ENCODE results near the gene JADE1.
A peak's percentile ranks its signal among the peaks of the same experiment; 100 is the strongest.

JADE1 gene

GRCh38 chr4:128811571-128812441 lies 2.3 kb downstream of the JADE1 start:
- DNase-seq, result peak; percentile 97
- Histone ChIP-seq H3K4me3 (ENCODE audit: low read length) (peak overlapping the region; percentile 68), H3K4ac (ENCODE audit: low read depth, low read length) (peak overlapping the region; percentile 94), H2AK5ac (ENCODE audit: low read length) (no peak overlapping the region), H3K4me2 (ENCODE audit: low read length) (peak overlapping the region; percentile 65), H4K8ac (ENCODE audit: low read depth, low read length) (peak overlapping the region; percentile 42), H3K9ac (ENCODE audit: low read length) (peak overlapping the region; percentile 84), H3K27ac (ENCODE audit: low read depth, low read length) (peak overlapping the region; percentile 100), H3K27me3 (ENCODE audit: insufficient read depth, low read length, poor library complexity) (no peaks in the 10 kb centered on the region), H3K56ac (ENCODE audit: low read length) (peak overlapping the region; percentile 90), H2BK5ac (ENCODE audit: low read length) (peak overlapping the region; percentile 71), H4K5ac (ENCODE audit: low read length) (no peak overlapping the region), H3K4me1 (ENCODE audit: control insufficient read depth, low read depth, low read length) (no peaks in the 10 kb centered on the region), H3K36me3 (ENCODE audit: control insufficient read depth, insufficient read depth, low read length) (no peaks in the 10 kb centered on the region), H3K79me1 (ENCODE audit: low read length) (no peaks in the 10 kb centered on the region), H2BK120ac (ENCODE audit: low read depth, low read length) (peak overlapping the region; percentile 76), H3K79me2 (ENCODE audit: control insufficient read depth, insufficient read depth, low read length) (peaks cover 30% of the 10 kb centered on the region), H3K23ac (ENCODE audit: low read length) (no peak overlapping the region), H2BK15ac (replicated peaks; ENCODE audit: low read depth) (peak overlapping the region; percentile 10), H3K18ac (ENCODE audit: low read length) (peak overlapping the region; percentile 97)
- WGBS (ENCODE audit: extremely low coverage, insufficient coverage, low lambda C conversion rate), result no CpG with 5 or more reads among the region's 123 CpGs

- no peak overlapping the region for H4K8ac ChIP-seq (ENCODE audit: low read depth, low read length)
- no peaks in the 10 kb centered on the region for H3K27me3 ChIP-seq (ENCODE audit: insufficient read depth, low read length, poor library complexity)
- H3K36me3 ChIP-seq (ENCODE audit: control insufficient read depth, insufficient read depth, low read length), result no peaks in the 10 kb centered on the region
- H3K27ac ChIP-seq (ENCODE audit: low read depth, low read length), result peak overlapping the region; percentile 100
- no peaks in the 10 kb centered on the region for H3K4me1 ChIP-seq (ENCODE audit: control insufficient read depth, low read depth, low read length)
- H3K9ac ChIP-seq (ENCODE audit: low read length), result peak overlapping the region; percentile 84
- no peak overlapping the region for H2BK15ac ChIP-seq (replicated peaks; ENCODE audit: low read depth)
- H3K23ac ChIP-seq (ENCODE audit: low read length), result no peak overlapping the region
- peaks cover 39% of the 10 kb centered on the region for H3K79me2 ChIP-seq (ENCODE audit: control insufficient read depth, insufficient read depth, low read length)
- H3K4me3 ChIP-seq (ENCODE audit: low read length), result peak overlapping the region; percentile 68
- H3K79me1 ChIP-seq (ENCODE audit: low read length), result no peaks in the 10 kb centered on the region
- peak overlapping the region; percentile 65 for H3K4me2 ChIP-seq (ENCODE audit: low read length)
- peak; percentile 95 for DNase-seq
- WGBS (ENCODE audit: extremely low coverage, insufficient coverage, low lambda C conversion rate), result no CpG with 5 or more reads among the region's 33 CpGs
- H3K4ac ChIP-seq (ENCODE audit: low read depth, low read length), result peak overlapping the region; percentile 83
- no peak overlapping the region for H2AK5ac ChIP-seq (ENCODE audit: low read length)
- peak overlapping the region; percentile 90 for H3K56ac ChIP-seq (ENCODE audit: low read length)
- no peak overlapping the region for H4K5ac ChIP-seq (ENCODE audit: low read length)
- H2BK120ac ChIP-seq (ENCODE audit: low read depth, low read length), result peak overlapping the region; percentile 76
- H3K18ac ChIP-seq (ENCODE audit: low read length), result peak overlapping the region; percentile 97
- H2BK5ac ChIP-seq (ENCODE audit: low read length), result peak overlapping the region; percentile 71
Observed at GRCh38 chr4:128812442-128813235, 3.1 kb downstream of the JADE1 start.

- H2BK120ac ChIP-seq (ENCODE audit: low read depth, low read length), result no peak overlapping the region
- H3K4me1 ChIP-seq (ENCODE audit: control insufficient read depth, low read depth, low read length), result no peaks in the 10 kb centered on the region
- no peaks in the 10 kb centered on the region for H3K79me1 ChIP-seq (ENCODE audit: low read length)
- peak overlapping the region; percentile 7 for H4K8ac ChIP-seq (ENCODE audit: low read depth, low read length)
- H3K79me2 ChIP-seq (ENCODE audit: control insufficient read depth, insufficient read depth, low read length), result peaks cover 52% of the 10 kb centered on the region
- no peak overlapping the region for H3K4me3 ChIP-seq (ENCODE audit: low read length)
- no peak overlapping the region for H4K5ac ChIP-seq (ENCODE audit: low read length)
- no peak overlapping the region for H2BK15ac ChIP-seq (replicated peaks; ENCODE audit: low read depth)
- H2AK5ac ChIP-seq (ENCODE audit: low read length), result no peak overlapping the region
- no CpG with 5 or more reads among the region's 5 CpGs for WGBS (ENCODE audit: extremely low coverage, insufficient coverage, low lambda C conversion rate)
- H3K36me3 ChIP-seq (ENCODE audit: control insufficient read depth, insufficient read depth, low read length), result no peaks in the 10 kb centered on the region
- no peak overlapping the region for H3K4me2 ChIP-seq (ENCODE audit: low read length)
- H3K56ac ChIP-seq (ENCODE audit: low read length), result no peak overlapping the region
- H3K4ac ChIP-seq (ENCODE audit: low read depth, low read length), result no peak overlapping the region
- no peak for DNase-seq
- no peak overlapping the region for H3K23ac ChIP-seq (ENCODE audit: low read length)
- H2BK5ac ChIP-seq (ENCODE audit: low read length), result no peak overlapping the region
- H3K27ac ChIP-seq (ENCODE audit: low read depth, low read length), result no peak overlapping the region
- no peak overlapping the region for H3K18ac ChIP-seq (ENCODE audit: low read length)
- H3K27me3 ChIP-seq (ENCODE audit: insufficient read depth, low read length, poor library complexity), result no peaks in the 10 kb centered on the region
- no peak overlapping the region for H3K9ac ChIP-seq (ENCODE audit: low read length)
Observed at GRCh38 chr4:128813965-128814364, 4.5 kb downstream of the JADE1 start.

GRCh38 chr4:128818442-128818841 lies 8.9 kb downstream of the JADE1 start:
- Histone ChIP-seq H3K18ac (ENCODE audit: low read length) (no peak overlapping the region), H3K27ac (ENCODE audit: low read depth, low read length) (no peak overlapping the region), H2BK120ac (ENCODE audit: low read depth, low read length) (no peak overlapping the region), H3K36me3 (ENCODE audit: control insufficient read depth, insufficient read depth, low read length) (no peaks in the 10 kb centered on the region), H2BK15ac (replicated peaks; ENCODE audit: low read depth) (no peak overlapping the region), H3K56ac (ENCODE audit: low read length) (no peak overlapping the region), H2AK5ac (ENCODE audit: low read length) (no peak overlapping the region), H3K4me3 (ENCODE audit: low read length) (no peak overlapping the region), H2BK5ac (ENCODE audit: low read length) (no peak overlapping the region), H4K5ac (ENCODE audit: low read length) (no peak overlapping the region), H3K4ac (ENCODE audit: low read depth, low read length) (no peak overlapping the region), H3K4me2 (ENCODE audit: low read length) (no peak overlapping the region), H3K23ac (ENCODE audit: low read length) (no peak overlapping the region), H3K79me2 (ENCODE audit: control insufficient read depth, insufficient read depth, low read length) (peaks cover 83% of the 10 kb centered on the region), H3K27me3 (ENCODE audit: insufficient read depth, low read length, poor library complexity) (no peaks in the 10 kb centered on the region), H3K4me1 (ENCODE audit: control insufficient read depth, low read depth, low read length) (peaks cover 3% of the 10 kb centered on the region), H3K9ac (ENCODE audit: low read length) (no peak overlapping the region), H3K79me1 (ENCODE audit: low read length) (peaks cover 2% of the 10 kb centered on the region), H4K8ac (ENCODE audit: low read depth, low read length) (no peak overlapping the region)
- no peak for DNase-seq
- WGBS (ENCODE audit: extremely low coverage, insufficient coverage, low lambda C conversion rate), result no CpG with 5 or more reads among the region's 4 CpGs

- no peak overlapping the region for H4K5ac ChIP-seq (ENCODE audit: low read length)
- H3K27me3 ChIP-seq (ENCODE audit: insufficient read depth, low read length, poor library complexity), result no peaks in the 10 kb centered on the region
- WGBS (ENCODE audit: extremely low coverage, insufficient coverage, low lambda C conversion rate), result no CpG with 5 or more reads among the region's 6 CpGs
- no peak overlapping the region for H3K23ac ChIP-seq (ENCODE audit: low read length)
- no peak overlapping the region for H2AK5ac ChIP-seq (ENCODE audit: low read length)
- H3K27ac ChIP-seq (ENCODE audit: low read depth, low read length), result peak overlapping the region; percentile 11
- peak; percentile 55 for DNase-seq
- no peaks in the 10 kb centered on the region for H3K36me3 ChIP-seq (ENCODE audit: control insufficient read depth, insufficient read depth, low read length)
- peaks cover 75% of the 10 kb centered on the region for H3K79me2 ChIP-seq (ENCODE audit: control insufficient read depth, insufficient read depth, low read length)
- peaks cover 3% of the 10 kb centered on the region for H3K4me1 ChIP-seq (ENCODE audit: control insufficient read depth, low read depth, low read length)
- peak overlapping the region; percentile 25 for H3K18ac ChIP-seq (ENCODE audit: low read length)
- no peak overlapping the region for H2BK15ac ChIP-seq (replicated peaks; ENCODE audit: low read depth)
- no peak overlapping the region for H3K4me3 ChIP-seq (ENCODE audit: low read length)
- no peak overlapping the region for H3K4me2 ChIP-seq (ENCODE audit: low read length)
- H3K9ac ChIP-seq (ENCODE audit: low read length), result no peak overlapping the region
- no peak overlapping the region for H3K4ac ChIP-seq (ENCODE audit: low read depth, low read length)
- H4K8ac ChIP-seq (ENCODE audit: low read depth, low read length), result no peak overlapping the region
- no peak overlapping the region for H3K56ac ChIP-seq (ENCODE audit: low read length)
- H3K79me1 ChIP-seq (ENCODE audit: low read length), result peaks cover 2% of the 10 kb centered on the region
- no peak overlapping the region for H2BK5ac ChIP-seq (ENCODE audit: low read length)
- no peak overlapping the region for H2BK120ac ChIP-seq (ENCODE audit: low read depth, low read length)
Observed at GRCh38 chr4:128819082-128819742, 9.7 kb downstream of the JADE1 start.
